Fibroblast of mammary gland (primary cell): ENCODE data around the gene TMTC2.

Experiments
- DNase-seq: peaks from one replicate; pipeline ENCODE4 v3.0.0-alpha.2; 2010; ENCODE audit warnings: low read depth
- H3K4me3 ChIP-seq: 2 replicates; pipeline ENCODE4 v1.5.1; 2011; ENCODE audit warnings: low read depth, mild to moderate bottlenecking, low read length, moderate library complexity; ENCODE audit not compliant: control insufficient read depth
- CTCF ChIP-seq: conservative IDR thresholded peaks from 2 replicates; pipeline ENCODE4 v1.5.1; 2011; ENCODE audit warnings: low read depth, low read length, inconsistent platforms; ENCODE audit not compliant: control insufficient read depth, insufficient read depth

The TMTC2 gene

GRCh38 chr12:82867762-82868500 is 181.2 kb downstream of the TMTC2 start:
- no peak for TF ChIP-seq CTCF

GRCh38 chr12:82870771-82871377 is 184.2 kb downstream of the TMTC2 start:
- no peak for DNase-seq
- no peak for TF ChIP-seq CTCF
- no peak overlapping the region for H3K4me3 ChIP-seq

More at GRCh38 chr12:82867762-82868500, 181.2 kb downstream of the TMTC2 start:
- no peak for DNase-seq
- H3K4me3 ChIP-seq, result no peak overlapping the region

- TF ChIP-seq CTCF, result no peak
- no peak for DNase-seq
- no peak overlapping the region for H3K4me3 ChIP-seq
These were observed 185.4 kb downstream of the TMTC2 start for GRCh38 chr12:82872088-82872487.

- no peak overlapping the region for H3K4me3 ChIP-seq
- DNase-seq, result no peak
- no peak for TF ChIP-seq CTCF
These were observed 186.6 kb downstream of the TMTC2 start for GRCh38 chr12:82873309-82873708.

GRCh38 chr12:82873951-82874350 is 187.2 kb downstream of the TMTC2 start:
- no peak overlapping the region for H3K4me3 ChIP-seq
- no peak for TF ChIP-seq CTCF
- DNase-seq, result no peak

GRCh38 chr12:82874945-82875344 is 188.2 kb downstream of the TMTC2 start:
- no peak overlapping the region for H3K4me3 ChIP-seq
- DNase-seq, result peak; percentile 40
- no peak for TF ChIP-seq CTCF
